ENCODE measurements around the gene SREBF1.
A peak's percentile ranks its signal among the peaks of the same experiment; 100 is the strongest.

SREBF1 gene

DNA sequence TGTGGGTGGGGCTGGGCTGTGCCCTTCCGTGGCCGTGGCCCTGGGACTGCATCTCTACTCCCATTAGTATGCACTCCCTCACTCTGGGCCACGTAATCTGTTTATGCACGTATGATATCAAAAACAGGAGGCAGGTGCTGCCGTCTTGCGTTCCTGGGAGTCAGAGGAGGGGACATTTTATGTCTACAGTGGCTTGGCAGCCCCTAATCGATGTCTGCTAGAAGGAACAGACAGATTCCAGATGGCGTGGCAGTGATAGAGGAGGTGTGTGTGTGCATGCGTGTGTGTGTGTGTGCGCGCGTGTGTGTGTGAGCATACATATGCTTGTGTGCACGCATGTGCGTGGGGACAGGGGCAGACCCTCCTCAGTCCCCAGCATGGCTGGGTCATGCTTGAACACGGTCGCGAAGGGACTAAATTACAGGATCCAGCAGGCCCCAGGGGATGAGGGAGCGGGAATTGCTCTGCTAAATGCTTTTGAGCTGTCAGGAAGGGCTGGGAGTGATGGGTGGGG is 44.7 kb downstream of the SREBF1 start:
- DNase-seq = peak; percentile 42

DNA sequence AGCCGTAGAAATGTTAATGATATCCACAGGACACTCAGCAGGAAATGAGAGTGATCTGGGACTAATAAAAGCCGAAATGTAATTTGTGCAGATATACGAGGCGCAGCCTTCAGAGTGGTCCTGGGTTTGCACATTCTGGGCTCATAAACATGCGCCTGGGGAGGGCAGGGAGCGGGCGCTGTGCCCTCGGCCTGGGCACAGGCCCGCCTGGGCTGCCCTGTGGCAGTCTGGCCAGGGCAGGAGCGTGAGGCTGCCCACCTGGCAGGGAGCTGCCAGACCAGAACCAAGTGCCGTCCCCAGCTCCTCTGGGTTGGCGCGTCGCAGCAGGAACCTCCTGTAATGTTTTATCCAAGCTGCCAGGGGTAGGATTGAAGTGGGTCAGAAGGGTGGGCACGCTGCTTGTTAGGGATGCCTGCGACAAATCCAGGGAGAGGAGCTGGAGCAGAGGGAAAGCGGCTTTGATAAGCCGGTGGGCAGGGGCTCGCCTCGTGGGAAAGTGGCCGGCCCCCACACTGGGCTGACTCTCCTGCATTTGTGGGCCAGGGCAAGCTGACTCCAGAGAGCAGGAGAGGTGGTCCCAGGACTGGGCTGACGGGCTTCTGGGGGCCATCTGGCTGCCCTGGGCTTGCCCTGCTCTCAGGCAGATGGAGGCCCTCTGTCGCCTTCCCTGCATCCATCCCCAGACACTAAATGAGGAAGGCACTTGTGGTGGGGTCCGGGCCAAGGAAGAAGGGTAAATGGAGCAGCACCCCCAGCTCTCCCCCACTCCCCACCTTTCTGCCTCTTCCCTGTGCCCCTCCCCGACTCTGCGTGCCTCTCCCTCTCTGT is 45.9 kb downstream of the SREBF1 start:
- DNase-seq = no peak

DNA sequence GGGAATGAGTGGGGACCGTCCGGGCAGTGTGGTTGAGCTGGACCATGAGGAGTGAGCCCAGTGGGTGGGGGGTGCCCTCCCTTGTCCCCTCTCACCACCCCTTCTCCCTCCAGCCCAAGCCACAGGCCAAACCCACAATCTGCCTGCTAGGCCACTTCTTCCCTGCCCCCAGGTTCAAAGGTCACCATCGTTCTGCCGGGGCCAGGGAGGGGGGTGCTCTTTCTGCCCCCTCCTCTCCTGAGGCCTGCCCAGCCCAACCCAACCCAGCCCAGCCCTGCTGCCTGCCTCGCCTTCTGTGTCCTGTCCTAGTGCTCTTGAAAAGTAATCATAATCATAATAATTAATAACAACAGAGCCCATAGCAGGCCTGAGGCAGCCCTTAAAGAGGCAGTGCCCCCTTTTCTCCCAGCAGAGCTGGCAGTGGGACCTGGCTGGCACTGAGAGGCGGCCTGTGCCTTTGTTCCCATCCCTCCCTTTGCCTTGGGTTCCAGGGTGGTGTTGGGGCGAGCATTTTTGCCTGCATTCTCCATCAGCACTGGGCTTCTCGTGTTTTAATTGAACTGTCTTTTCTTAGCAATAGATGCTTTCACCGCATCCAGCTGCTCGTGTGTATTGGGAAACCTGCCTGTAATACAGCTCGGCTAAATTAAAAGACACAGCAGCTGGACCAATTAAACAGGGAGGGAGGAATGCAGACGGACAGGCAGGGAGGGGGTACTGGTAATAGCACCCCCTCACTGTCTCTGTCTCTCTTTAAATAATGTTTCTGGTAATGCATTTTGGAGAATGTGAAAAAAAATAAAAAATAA is 46.8 kb downstream of the SREBF1 start:
- no peak for DNase-seq

DNA sequence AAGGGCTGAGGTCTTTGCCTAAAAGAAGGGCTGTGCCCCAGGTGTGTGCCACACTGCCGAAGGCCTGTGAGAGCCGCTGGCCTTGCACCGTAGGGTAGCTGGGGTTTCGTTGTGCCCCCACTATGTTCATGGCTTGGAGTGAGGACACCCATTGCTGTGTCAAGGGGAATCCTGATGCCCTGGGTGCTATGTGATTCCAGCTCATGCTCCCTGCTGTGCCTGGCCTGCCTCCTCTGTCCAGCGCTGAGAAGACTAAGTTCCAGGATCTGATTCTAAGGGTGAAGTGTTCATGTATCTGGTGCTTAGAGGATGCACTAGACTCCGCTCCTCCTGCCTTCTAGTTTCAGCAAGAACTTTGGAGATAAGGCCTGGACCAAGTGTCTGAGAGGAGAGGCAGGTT is 47.4 kb downstream of the SREBF1 start:
- no peak for DNase-seq

DNA sequence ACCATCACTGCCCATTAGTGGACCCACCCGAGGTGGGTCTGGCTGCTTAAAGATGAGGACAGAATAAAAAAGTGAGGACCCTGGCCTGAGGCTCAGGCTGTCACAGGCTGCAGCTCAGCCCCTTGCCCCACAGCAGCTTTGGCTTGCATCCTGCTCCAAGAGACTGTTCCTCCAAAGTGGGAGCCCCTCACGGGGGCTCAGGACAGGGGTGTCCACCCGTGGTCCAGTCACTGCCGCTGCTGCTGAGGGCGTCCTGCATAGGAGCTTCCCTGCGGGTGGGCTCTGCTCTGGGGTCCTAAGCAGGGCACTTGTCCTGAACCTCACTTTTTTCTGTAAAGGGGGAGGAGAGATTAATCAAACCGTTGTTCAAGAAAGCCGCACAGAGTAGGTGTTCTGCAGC is 47.8 kb downstream of the SREBF1 start:
- DNase-seq = no peak

DNA sequence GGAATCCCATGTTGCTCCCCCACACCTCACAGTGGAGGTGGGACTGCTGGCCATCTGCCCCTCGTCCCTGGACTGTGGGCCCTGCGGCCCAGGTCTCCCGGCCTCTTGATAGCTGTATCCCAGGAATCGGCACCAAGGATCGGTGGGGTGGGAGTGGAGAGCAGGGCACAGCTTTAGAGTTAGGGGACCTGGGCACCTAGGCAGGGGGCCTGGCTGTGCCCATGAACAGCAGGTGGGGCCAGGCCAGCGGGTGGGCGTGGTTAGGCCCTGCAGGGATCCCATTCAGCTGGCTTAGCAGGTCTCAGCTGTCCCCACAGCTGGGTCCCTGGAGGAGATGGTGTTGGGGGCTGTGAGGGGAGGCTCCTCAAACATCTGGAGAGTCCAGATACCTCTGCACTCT is 49.2 kb downstream of the SREBF1 start:
- no peak for DNase-seq

DNA sequence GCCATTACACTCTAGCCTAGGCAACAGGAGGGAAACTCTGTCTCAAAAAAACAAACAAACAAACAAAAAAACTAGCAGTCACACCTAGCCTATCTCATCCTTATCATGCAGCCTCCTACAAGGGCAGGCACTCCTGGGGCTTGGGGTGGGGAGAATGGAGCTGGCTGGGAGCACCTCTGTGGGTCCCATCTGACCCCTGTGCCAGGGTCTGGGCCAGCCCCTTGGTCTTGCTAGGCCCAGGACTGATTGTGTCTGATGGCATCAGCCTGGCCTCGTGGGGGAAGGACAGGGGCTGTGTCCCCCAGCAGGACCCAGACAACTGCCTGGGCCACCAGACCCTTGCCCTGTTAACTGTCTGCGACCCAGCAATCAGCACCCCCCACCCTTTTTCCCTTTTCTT is 49.8 kb downstream of the SREBF1 start:
- DNase-seq = no peak

DNA sequence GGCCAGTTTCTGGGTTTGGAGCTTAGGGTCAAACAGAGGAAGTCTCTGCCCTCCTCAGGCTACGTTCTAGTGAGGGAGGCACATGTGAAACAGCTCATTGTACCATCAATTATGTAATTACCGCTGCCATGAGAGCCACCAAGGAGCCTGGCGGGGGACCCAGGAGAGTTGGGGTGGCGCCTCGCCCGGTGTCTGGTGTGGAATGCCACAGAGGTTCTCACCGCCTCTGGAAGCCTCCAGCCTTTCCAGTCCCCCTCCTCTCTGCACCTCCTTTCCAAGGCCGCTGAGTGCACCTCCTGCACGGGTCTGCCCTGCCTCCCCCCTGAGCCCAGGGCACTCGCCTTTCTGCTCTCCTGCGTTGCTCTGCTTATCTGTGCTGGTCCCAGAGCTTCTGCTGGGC is 51.4 kb downstream of the SREBF1 start:
- DNase-seq = peak; percentile 82

DNA sequence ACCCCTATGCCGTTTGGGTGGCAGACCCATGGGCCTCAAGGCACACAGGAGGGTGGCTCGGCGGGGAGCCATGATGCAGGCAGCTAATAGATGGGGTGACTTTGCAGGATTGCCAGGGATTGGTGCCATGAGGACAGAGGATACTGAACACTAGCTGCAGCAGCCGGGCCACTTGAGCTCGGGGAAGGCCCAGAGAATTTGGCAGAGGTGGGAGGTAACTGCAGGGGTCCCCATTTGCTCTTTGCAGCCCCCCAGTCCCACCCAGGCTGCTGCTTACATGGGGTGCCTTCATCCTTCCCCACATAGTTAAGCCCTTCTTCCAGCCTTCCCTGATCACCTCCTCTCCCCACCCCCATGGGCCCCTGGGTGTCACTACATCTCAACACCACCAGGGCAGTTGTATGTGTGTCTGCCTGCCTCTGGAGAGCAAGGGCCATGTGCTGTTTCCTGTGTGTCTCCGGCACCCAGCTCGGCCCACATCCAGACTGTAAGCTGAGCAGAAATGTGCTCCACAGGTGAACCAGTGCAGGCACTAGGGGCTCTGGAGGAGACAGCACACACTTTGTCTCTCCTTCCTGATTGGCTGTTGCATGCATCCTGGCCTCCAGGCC is 52.0 kb downstream of the SREBF1 start:
- peak; percentile 48 for DNase-seq

DNA sequence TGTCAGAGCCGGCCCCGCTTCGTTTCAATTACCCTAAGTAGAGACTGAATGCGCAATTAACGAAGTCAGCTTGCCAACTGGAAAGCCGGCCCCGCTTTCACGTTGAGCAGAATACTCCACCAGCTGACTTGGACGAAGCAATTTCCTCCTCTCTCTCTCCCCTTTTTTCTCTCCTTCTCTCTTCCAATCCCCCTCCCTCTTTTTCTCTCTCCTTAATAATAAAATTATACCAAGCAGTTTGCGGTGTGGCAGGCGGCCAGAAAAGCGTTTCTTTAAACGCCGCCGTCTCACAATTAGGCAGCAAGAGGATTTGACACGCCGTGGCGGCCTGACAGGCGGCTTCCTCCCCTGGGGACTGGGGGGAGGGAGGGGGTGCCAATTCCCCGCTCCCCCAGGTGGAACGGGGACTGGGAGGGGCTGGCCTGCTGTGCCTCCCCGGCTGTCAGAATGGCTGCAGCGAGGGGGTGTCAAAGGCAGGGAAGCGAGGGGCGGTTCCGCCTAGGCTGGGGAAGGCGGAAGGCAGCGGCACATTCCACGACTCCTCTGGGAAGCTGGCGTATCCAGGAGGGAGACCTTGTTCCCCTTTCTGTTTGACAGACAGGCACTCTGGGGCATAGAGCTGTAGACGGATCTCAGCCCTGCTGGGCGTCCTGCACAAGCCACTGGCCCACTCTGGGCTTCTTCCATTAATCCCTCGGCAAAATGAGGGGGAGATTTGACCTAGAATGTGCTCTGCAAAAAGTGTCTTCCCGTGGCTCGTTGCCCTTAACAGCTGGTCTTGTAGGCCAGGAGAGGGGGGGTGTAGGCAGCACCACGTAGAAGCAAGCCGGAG is 52.7 kb downstream of the SREBF1 start:
- peak; percentile 93 for DNase-seq

DNA sequence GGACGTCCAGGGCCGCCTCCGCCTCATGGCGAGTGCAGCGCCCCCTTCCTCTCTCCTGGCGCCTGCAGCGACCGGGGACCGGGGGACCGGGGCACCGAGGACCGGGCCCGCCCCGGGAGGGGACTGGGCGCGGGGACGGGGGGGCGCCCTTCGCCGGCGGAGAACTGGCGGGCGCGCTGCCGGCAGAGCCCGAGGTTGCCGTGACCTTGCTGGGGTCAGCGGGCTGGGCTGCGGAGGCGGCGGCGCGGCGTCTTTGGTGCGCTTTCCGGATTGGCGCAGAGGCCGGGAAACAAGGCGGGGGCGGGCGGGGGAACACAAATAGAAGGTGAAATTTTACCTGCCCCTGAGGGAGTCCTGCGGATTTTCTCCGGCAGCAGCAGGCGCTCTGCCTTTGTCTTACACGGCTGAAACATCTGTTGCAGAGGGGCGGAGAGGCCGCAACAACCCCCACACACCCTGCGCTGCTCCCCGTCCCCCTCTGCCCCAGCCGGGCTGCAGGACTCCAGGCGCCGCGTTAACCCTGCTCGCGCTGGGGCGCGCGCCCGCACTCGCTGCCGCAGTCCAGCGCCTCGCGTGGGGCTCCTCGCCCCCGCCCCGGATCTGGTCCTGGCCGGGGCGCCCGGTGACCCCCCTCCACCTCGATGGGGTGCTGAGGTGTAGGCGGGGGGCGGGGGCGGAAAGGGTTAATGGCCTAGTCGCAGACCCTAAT is 53.5 kb downstream of the SREBF1 start:
- peak; percentile 85 for DNase-seq

DNA sequence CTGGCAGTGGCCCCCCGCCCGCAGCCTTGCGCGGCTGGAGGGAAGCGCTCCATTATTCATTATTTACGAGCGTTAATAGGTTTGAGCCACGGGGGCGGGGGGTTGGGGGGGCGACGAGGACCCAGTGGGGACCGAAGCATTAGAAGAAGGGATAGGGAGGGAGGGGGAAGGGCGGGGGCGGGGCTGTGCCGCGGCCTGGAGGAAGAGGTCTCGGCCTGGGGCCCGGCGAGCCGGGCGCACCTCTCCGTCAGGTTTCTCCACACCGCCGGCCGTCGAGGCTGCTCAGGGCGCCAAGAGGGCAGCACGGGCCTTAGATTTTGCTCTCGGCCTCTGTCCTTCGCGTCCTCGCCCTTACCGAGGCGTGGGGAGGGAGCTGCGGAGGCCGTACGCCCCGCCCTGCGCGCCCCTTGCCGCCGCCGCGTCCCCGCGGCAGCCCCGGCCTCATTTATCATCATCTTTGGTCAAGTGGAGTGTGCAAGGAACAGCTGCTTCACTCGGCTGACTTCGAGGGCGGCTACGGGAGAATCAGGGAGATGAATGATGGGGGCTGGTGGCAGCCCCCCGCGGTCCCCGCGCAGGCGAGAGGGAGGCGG is 54.2 kb downstream of the SREBF1 start:
- DNase-seq = peak; percentile 77

DNA sequence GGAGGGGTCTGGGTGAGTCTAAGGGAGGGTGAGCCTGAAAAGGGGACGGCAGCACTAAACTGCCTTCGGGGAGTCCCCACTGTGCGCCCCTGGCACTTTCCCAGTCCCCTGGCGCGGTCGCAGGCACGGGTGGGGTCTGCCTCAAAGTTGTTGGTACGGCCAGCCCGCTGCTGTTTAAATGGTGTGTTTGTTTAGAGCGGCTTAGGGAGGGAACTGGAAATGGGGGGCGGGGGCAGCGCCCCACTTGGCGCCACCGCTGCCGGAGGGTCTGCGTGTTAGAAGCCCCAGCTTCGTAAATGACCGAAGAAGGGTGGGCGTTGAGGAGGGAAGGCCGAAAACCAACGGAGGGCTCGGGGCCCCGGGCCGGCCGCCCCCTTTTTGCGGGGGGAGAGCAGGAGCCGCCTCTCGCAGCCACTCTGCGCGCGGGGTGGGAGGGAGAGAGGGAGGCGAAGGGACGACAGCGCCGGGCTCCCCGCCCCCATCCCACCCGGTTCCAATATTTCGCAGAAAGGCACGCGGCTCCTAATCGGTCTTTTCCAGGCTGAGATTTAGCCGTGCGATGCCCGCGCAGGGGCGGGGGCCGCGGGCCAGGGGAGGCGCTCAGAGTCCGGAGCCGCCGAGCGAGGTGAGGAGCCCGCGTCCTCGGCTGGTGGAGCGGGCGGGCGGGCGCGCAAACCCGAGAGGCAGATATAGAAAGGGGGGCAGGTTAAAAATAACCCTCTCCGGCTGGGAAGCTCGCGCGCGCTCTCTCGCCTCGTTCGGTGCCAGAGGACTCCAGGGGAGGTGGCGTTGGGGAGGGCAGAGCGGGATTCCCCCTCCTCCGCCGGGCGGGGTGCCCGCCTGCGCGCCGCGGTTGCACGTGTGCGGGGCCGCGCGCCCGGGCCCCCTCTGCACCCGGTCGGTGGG is 54.9 kb downstream of the SREBF1 start:
- DNase-seq = peak; percentile 76

DNA sequence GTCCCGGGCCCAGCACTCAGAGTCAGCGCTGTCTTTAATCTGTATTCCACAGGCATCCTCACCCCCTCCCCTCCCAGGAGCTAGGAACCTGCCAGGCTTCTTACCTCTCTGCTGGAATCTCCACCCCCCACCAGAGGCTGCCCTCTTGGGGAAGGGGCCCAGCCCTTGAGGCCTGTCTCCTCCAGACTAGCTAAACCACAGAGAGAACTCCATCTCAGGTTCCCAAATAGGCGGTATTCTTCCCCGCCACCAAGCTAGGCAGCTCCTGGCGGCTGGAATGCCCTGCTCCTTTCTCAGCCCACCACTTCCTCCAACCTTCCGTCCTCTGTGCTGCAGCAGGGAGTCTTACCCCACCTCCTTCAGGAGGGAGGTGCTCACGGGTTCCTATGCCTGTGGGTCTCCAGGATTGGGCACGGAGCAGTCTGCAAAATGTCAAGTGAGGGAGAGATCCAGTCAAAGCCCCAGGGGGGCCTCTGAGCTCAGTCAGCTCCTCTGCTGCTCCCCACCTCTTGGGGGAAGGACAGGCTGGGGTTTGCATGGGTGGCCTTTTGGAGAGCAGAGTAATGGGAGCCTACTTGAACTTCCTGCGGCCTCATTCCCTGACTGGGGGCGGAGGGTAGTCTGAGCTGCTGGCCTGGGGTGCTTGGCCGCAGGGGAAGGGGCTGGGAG is 55.7 kb downstream of the SREBF1 start:
- DNase-seq = peak; percentile 69

DNA sequence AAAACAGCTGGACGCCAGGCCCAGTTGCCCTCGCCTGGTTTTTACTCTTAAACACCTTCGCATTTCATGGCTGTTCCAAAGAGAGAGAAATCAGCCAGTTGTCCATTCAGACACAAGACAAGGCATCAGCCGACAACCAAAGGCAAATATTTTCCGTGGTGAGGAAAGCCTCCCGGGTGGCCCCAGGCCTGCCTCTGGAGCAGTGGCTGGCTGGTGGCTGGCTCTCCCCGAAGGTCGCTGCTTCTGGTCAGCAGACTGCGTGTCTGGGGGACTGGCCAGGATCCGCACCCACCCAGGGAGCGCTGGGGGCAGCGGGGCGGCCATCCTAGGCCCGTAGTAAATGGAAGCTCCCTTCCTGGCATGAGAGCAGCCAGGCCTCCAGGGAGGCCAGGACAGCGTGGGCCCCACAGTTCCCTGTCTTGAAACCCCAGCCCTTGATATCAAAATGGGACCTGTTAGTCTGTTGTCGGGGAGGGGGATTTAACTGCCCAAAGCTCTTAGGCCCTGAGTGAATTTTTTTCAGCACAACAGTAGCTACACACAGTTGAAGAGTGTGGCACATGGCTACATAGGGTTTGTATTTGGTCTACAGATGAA is 57.7 kb downstream of the SREBF1 start:
- DNase-seq = no peak

DNA sequence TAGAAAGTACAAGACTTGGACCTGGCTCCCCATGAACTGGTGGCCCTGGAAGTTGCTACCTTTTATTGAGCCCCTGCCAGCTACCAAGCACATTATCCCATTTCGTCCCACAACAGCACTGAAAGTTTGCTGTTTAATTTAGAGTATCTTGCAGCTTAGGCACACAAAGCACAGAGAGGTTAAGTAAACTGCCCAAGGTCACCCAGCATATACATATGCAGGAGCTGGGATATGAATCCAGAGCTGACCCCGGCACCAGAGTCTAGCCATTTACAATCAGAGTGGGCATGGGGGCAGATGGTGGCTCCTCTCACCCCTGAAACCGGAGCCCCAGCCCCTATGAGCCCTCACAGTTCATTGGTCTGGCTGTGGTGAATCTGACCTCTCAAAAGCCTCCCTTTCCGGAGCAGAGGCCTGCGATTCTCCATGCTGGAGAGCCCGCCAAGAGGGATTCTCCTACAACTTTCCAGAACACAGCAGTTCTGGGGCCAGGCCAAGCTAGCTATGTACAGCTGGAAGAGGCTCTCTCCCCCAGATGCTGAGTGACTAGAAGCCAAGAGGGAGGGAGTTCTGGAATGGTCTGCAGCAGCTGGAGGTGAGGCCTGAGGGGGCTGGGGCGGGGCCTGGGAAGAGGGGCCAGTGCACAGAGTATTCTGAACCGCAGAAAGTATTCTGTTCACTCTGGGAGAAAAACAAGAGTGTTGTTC is 58.3 kb downstream of the SREBF1 start:
- DNase-seq = no peak

DNA sequence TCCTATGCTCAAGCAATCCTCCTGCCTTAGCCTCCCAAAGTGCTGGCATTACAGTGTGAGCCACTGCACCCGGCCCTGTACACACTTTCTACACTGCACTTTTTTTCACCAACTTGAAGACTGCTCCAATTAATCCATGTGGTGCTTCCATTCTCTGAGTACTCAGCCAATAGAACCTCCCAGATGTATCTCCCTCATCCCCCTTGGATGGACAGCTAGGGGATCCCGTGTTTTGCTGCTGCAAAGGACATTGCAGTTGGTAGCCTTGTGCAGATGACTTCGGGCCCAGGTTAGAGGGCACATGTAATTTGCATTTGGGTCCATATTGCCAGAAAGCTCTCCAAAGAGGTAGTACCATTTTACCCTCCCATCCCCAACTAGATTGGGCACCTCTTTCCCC is 59.9 kb downstream of the SREBF1 start:
- no peak for DNase-seq

DNA sequence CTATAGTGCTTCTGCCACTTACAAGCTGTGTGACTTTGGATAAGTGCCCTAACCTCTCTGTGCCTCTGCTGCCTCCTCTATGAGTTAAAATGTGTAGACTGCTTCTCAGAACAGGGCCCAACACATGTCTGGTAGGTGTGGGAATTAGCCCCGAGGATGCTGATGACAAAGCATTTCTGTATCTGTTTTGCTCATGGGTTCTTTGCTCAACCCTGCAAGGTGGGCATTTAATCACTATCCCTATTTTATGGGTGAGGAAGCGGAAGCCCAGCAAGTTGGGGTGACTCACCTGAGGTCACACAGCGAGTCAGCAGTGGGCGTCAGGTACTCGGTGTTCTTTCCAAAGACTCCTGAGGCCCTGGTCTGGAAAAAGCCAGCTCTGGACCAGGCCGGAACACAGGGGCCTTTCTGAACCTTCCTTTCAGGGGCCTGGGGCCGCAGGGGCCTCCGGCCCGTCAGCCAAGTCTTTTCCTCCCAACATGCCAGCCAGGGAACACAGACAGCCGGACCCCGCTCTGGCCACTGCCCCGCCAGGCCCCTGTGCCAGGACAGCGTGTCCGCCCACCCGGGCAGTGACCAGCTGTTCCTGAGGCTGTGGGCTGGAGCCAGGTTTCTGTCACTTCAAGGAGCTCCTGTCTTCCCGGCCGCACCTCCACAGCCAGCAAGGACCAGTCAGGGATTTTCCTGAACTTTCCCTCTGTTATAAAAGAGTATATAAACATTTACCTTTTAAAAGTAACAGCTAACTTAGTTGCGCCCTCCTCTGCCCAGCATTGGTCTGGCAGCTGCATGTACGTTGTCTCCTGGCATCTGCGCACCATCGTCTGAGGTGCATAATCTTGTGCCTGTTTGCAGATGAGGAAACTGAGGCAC is 62.5 kb downstream of the SREBF1 start:
- DNase-seq = no peak

All from NCI-H1436 (cell line).